ENCODE measurements around the gene ASTN1.

ASTN1 gene

GRCh38 chr1:177138347-177138746 lies 26.2 kb downstream of the ASTN1 start:
- TF ChIP-seq GATA1 (IDR thresholded peaks at IDR 0.05; ENCODE audit: low read depth, low read length) (no peak), POLR2A (IDR thresholded peaks at IDR 0.05; ENCODE audit: low read length) (no peak)
- no peak for DNase-seq

GRCh38 chr1:177137814-177138213 lies 26.7 kb downstream of the ASTN1 start:
- TF ChIP-seq POLR2A (IDR thresholded peaks at IDR 0.05; ENCODE audit: low read length) (no peak), GATA1 (IDR thresholded peaks at IDR 0.05; ENCODE audit: low read depth, low read length) (no peak)
- no peak for DNase-seq

DNA sequence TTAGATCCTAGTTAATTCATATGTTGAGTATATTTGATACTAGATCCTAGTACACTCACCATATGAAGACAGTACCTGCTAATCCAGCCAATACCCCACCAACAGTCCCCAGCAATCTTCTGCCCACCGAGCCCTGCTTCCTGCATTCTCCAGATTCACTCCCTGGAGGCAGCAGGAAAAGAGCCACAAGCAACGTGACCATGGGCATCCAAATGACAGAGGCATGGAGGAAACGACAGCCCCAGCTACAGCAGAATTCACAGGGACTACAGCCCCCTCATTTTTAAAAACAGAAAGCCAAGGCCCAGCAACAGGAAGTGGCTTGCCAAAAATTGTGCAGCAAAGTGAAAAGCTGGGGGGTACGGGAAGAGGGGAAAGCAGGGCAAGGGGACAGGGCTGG lies 29.3 kb downstream of the ASTN1 start:
- DNase-seq, result no peak
- TF ChIP-seq POLR2A (IDR thresholded peaks at IDR 0.05; ENCODE audit: low read length), result no peak
- TF ChIP-seq GATA1 (IDR thresholded peaks at IDR 0.05; ENCODE audit: low read depth, low read length), result no peak

DNA sequence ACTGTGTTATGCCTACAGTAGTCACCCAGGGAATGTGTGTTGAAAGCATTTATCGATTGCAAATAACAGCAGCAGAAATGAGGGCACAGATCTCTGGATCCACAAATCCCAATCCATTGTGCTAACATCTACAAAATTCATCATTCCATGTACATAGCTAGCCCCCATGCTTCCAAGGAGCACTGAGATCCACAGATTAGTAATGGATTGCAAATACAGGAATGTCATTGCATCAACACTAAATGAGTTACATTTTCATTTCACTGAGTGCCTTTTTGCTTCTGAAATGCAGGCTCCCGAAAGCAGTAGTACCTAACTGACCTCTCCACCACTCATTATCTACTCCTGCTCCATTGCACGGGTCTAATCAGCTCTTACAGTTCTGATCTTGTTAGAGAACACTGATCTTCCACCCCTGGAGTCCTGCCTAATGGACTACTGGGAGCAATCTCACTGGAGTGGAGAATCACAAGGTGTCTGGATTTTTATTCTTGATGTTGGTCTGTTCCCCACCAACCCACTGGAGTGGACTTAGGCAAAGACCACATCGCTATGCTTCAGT lies 30.5 kb downstream of the ASTN1 start:
- no peak for DNase-seq

GRCh38 chr1:177132141-177132540 lies 32.4 kb downstream of the ASTN1 start:
- DNase-seq, result no peak

More for the DNA sequence above, 30.5 kb downstream of the ASTN1 start:
- TF ChIP-seq GATA1 (IDR thresholded peaks at IDR 0.05; ENCODE audit: low read depth, low read length) (no peak), POLR2A (IDR thresholded peaks at IDR 0.05; ENCODE audit: low read length) (no peak)

GRCh38 chr1:177131723-177132122 lies 32.8 kb downstream of the ASTN1 start:
- DNase-seq, result no peak
- TF ChIP-seq POLR2A (IDR thresholded peaks at IDR 0.05; ENCODE audit: low read length), result no peak
- no peak for TF ChIP-seq GATA1 (IDR thresholded peaks at IDR 0.05; ENCODE audit: low read depth, low read length)

More at GRCh38 chr1:177132141-177132540, 32.4 kb downstream of the ASTN1 start:
- TF ChIP-seq POLR2A (IDR thresholded peaks at IDR 0.05; ENCODE audit: low read length), result no peak
- no peak for TF ChIP-seq GATA1 (IDR thresholded peaks at IDR 0.05; ENCODE audit: low read depth, low read length)

- TF ChIP-seq POLR2A (IDR thresholded peaks at IDR 0.05; ENCODE audit: low read length), result no peak
- TF ChIP-seq GATA1 (IDR thresholded peaks at IDR 0.05; ENCODE audit: low read depth, low read length), result no peak
- no peak for DNase-seq
Observed at GRCh38 chr1:177130451-177130945, 34.0 kb downstream of the ASTN1 start.

GRCh38 chr1:177128665-177129281 lies 35.7 kb downstream of the ASTN1 start:
- no peak for DNase-seq
- TF ChIP-seq GATA1 (IDR thresholded peaks at IDR 0.05; ENCODE audit: low read depth, low read length) (no peak), POLR2A (IDR thresholded peaks at IDR 0.05; ENCODE audit: low read length) (no peak)

DNA sequence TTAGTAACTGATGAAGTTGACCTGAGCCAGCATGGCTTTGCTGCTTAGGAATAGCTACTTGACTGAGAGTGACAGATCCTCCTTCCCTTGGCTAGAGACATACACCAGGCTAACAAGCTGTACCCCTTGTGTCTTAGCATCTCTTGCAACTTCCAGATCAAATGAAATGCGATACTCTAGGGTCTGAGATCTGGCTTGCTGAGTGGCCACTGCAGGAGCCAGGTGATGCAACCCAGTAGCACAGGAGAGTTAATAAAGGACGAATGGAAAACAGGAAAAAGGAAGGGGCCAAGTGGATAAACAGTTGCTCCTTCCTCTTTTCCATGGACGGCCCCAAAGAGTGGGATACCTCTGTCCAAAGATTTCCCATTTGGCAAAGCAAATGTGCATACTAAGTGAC lies 38.2 kb downstream of the ASTN1 start:
- DNase-seq, result no peak
- TF ChIP-seq GATA1 (IDR thresholded peaks at IDR 0.05; ENCODE audit: low read depth, low read length) (no peak), POLR2A (IDR thresholded peaks at IDR 0.05; ENCODE audit: low read length) (no peak)

DNA sequence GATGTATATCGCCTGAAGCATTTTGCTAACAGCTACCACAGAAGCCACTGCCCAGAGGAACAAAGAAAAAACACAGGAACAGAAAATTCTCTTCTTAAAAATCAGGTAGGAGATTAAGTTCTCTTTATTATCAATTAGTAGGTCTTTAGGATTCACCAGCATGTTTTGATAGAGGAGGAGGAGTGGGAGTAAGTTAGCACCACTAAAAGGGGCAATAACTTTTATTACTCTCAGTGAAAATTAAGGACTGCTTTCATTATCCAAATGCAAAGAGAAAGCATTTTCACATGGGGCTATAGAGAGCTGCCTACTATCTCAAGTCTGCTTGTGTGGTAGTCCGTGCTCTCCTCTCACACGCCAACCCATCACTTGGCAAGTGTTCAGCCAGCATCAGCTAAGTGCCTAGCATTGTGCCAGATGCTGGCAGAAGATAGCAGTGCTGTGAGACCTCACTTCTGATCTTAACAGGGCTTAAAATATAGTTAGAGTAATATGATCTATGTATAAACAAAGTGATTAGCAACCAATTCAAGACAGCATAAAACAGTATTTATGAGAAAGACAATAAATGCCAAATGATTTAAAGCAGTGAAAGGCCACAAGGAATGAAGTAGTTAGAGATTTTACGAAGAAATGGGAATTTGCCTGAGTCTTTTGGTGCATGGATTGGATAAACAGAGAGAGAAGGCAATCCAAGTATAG lies 39.8 kb downstream of the ASTN1 start:
- DNase-seq, result no peak
- TF ChIP-seq GATA1 (IDR thresholded peaks at IDR 0.05; ENCODE audit: low read depth, low read length) (no peak), POLR2A (IDR thresholded peaks at IDR 0.05; ENCODE audit: low read length) (no peak)

DNA sequence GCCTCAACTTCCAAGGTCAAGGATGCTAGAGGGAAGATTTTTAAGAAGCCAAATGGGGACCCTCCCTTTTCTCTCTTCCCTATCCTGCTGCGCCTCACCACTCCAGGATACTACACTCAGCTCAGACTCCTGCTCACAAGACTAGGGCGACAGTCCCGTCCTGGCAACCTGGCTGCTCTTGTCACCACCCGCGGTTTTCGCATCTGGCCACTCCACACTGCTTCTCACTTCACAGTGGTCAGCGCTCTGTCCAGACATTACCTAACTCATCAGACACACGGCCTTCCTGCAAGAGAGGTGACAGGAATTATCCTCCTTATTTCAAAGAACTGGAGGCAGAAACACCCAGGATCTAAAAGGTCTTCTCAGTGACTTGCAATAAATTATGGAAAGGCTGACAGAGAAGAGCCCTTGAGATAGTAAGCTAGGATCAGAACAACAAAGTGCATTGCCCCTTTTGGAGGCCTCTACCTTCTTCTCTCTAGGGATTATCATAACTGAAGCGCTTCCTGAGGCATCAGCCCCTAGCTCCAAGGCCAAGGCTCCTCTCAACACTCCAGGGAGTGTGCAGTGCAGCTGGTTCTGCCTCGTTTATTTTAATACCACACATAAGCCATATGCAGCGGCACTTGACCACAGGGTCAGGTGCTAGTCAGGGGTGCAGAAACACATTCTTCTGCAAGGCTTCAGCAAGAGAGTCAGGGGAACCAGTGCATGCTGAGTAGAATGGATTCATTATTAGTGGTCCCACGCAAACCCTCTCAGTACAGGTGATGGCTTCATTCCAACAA lies 41.9 kb downstream of the ASTN1 start:
- DNase-seq, result no peak
- no peak for TF ChIP-seq GATA1 (IDR thresholded peaks at IDR 0.05; ENCODE audit: low read depth, low read length)
- TF ChIP-seq POLR2A (IDR thresholded peaks at IDR 0.05; ENCODE audit: low read length), result no peak

DNA sequence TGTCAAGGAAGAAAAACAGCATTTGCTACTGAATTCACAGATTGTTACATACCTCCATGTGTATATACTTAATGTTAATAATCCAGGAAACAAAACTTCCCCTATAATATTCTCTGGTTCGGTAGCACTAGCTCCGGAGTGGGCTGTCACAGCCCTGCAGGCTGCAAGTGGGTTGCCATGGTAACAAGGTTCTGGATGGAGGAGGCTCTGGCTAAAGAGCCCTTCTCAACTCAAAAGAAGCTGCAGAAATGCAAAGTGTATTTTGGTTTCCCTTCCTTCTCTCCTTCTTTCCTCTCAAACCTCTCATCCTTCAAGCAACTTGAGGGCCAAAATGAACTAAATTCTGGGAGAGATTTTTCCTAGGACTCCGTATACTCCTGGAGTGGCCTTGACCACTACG lies 45.2 kb downstream of the ASTN1 start:
- no peak for DNase-seq
- TF ChIP-seq GATA1 (IDR thresholded peaks at IDR 0.05; ENCODE audit: low read depth, low read length) (no peak), POLR2A (IDR thresholded peaks at IDR 0.05; ENCODE audit: low read length) (no peak)

DNA sequence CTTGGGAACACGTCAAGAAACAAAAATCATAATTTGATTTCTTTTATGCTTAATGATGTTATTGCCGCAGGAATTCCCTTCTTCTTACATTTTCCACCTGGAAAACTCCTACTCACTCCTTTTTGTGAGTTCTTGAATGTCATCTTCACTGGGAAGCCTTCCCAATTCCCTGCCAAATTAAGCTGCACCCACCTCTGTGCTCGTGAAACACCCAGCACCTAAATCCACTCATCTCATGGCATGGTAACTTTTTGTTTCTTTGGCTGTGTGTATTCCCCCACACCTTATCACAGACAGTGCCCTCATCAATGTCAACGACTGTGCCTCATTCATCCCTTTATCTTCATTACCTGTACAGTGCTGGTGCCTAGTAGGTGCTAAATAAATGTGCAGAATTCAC lies 45.6 kb downstream of the ASTN1 start:
- no peak for TF ChIP-seq GATA1 (IDR thresholded peaks at IDR 0.05; ENCODE audit: low read depth, low read length)
- no peak for TF ChIP-seq POLR2A (IDR thresholded peaks at IDR 0.05; ENCODE audit: low read length)
- DNase-seq, result no peak

- TF ChIP-seq GATA1 (IDR thresholded peaks at IDR 0.05; ENCODE audit: low read depth, low read length), result no peak
- no peak for TF ChIP-seq POLR2A (IDR thresholded peaks at IDR 0.05; ENCODE audit: low read length)
- no peak for DNase-seq
Observed at GRCh38 chr1:177116941-177117340, 47.6 kb downstream of the ASTN1 start.
